Measurements from ENCODE around the gene PRRC2B.

- TF ChIP-seq CTCF (IDR thresholded peaks at IDR 0.05): no peak
- no peak for TF ChIP-seq EP300 (IDR thresholded peaks at IDR 0.05)
Measured at GRCh38 chr9:131534721-131535237, 140.9 kb downstream of the PRRC2B start.
